ENCODE results near the gene HOXA6.

DNA sequence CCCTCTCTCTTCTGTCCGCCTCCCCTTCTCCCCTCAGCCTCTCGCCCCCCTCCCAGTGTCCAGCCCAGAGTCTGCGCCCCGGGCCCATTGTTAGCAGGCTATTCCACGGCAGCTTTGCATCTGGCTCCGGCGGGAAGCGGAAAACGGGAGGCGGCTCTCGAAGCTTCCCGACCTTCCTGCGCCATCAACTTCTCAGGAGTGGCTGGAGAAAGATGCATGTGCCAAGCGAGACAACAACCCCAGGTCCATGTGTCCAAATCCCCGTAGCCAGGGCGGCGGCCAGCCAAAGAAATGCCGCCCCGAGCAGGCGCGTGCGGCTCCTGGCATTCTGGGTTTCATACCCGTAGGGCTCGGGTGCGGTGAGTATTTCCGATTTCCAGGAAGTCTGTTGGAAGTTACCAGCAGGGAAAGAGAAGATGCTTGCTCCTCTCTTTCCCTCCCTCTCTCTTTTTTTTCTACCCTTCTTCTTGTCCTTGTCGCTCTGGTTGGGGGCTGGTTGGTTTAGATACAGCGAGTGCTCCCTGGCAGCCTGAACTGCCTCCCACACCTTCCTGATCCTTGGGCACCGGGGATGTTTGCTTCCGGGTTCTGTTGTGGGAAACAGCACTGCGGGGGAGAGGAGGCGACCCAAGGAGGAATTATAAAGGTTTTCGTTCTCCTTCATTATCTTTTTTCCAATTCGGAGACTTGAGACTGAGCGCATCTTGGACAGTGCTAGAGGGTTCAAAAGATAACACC is 43.9 kb downstream of the HOXA6 start:
- TF ChIP-seq, protein P1, sequence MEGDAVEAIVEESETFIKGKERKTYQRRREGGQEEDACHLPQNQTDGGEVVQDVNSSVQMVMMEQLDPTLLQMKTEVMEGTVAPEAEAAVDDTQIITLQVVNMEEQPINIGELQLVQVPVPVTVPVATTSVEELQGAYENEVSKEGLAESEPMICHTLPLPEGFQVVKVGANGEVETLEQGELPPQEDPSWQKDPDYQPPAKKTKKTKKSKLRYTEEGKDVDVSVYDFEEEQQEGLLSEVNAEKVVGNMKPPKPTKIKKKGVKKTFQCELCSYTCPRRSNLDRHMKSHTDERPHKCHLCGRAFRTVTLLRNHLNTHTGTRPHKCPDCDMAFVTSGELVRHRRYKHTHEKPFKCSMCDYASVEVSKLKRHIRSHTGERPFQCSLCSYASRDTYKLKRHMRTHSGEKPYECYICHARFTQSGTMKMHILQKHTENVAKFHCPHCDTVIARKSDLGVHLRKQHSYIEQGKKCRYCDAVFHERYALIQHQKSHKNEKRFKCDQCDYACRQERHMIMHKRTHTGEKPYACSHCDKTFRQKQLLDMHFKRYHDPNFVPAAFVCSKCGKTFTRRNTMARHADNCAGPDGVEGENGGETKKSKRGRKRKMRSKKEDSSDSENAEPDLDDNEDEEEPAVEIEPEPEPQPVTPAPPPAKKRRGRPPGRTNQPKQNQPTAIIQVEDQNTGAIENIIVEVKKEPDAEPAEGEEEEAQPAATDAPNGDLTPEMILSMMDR (IDR thresholded peaks at IDR 0.05), result no peak
- peak; percentile 100 for TF ChIP-seq EZH2 (IDR thresholded peaks at IDR 0.05)

Data from neural progenitor cell (in vitro differentiated cells).